ENCODE data around the gene CIAO1. TPM values are rescaled to one million over a fixed set of nuclear protein-coding genes. Genes with fewer than 3 reads are reported as not detected.
"Not testable (repeated sequence)": the region's sequence is repeated elsewhere in the genome, so short reads cannot be mapped to it uniquely, and the experiment has no call there.

Gene CIAO1
- total RNA-seq, 1 experiment from 2014 or later: 85.3 TPM

DNA sequence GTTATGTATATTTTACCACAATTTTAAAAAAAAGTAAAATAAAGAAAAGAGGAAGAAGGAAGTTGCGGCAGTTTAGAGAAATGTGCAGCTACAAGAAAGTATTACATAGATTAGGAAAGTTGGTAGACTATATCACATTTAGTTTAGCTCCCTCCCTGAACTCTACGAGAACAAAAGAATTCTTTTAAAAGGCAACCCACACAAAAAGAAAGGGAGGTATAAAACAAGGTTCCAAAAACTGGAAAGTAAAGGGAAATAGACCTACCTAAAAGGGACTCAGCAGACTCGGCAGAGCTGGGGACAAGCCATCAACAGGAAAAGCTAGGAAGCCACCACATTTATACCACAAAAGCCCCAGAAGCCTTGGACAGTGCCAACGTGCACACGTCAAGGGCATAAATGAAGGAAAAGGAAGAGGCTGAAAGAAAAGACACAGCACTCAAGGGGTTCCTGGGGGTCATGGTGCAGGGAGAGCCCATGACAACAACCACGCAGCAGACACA is 9.4 kb upstream of the CIAO1 start:
- H3K79me2 ChIP-seq (ENCODE audit: low read depth): peaks cover 42% of the 10 kb centered on the region
- H4K20me1 ChIP-seq (ENCODE audit: insufficient read depth): peaks cover 43% of the 10 kb centered on the region
- no peaks in the 10 kb centered on the region for H3K27me3 ChIP-seq (ENCODE audit: insufficient read depth, low read depth)
- intact Hi-C loops (cut with micrococcal nuclease; ENCODE audit: unreplicated experiment): no loop called here
- H3K36me3 ChIP-seq (ENCODE audit: low read depth): peaks cover 17% of the 10 kb centered on the region; the same call in 1 of the 2 replicates
- no TSS peak for BruUV-seq (replicated peaks)
- no peak for DNase-seq
- TF ChIP-seq, protein P1, sequence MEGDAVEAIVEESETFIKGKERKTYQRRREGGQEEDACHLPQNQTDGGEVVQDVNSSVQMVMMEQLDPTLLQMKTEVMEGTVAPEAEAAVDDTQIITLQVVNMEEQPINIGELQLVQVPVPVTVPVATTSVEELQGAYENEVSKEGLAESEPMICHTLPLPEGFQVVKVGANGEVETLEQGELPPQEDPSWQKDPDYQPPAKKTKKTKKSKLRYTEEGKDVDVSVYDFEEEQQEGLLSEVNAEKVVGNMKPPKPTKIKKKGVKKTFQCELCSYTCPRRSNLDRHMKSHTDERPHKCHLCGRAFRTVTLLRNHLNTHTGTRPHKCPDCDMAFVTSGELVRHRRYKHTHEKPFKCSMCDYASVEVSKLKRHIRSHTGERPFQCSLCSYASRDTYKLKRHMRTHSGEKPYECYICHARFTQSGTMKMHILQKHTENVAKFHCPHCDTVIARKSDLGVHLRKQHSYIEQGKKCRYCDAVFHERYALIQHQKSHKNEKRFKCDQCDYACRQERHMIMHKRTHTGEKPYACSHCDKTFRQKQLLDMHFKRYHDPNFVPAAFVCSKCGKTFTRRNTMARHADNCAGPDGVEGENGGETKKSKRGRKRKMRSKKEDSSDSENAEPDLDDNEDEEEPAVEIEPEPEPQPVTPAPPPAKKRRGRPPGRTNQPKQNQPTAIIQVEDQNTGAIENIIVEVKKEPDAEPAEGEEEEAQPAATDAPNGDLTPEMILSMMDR (conservative IDR thresholded peaks at IDR 0.05): no peak
- no peak for TF ChIP-seq EZH2 (IDR thresholded peaks at IDR 0.05; ENCODE audit: low read depth)
- no peaks in the 10 kb centered on the region for H3K9me3 ChIP-seq (ENCODE audit: insufficient read depth, low read depth)
- POLR2A ChIA-PET (ENCODE audit: unreplicated experiment): no interaction called here
- peaks cover 27% of the 10 kb centered on the region for H3K4me1 ChIP-seq (replicated peaks; ENCODE audit: insufficient read depth)
- CTCF ChIA-PET: no interaction called here
- H2AFZ ChIP-seq: no peak overlapping the region
- H3K4me2 ChIP-seq: no peak overlapping the region
- H3K27ac ChIP-seq: no peak overlapping the region
- H3K9me2 ChIP-seq (ENCODE audit: insufficient read depth): no peaks in the 10 kb centered on the region
- H3K4me3 ChIP-seq: no peak overlapping the region
- peaks cover 28% of the 10 kb centered on the region for H3F3A ChIP-seq (ENCODE audit: insufficient read depth, low read depth)

DNA sequence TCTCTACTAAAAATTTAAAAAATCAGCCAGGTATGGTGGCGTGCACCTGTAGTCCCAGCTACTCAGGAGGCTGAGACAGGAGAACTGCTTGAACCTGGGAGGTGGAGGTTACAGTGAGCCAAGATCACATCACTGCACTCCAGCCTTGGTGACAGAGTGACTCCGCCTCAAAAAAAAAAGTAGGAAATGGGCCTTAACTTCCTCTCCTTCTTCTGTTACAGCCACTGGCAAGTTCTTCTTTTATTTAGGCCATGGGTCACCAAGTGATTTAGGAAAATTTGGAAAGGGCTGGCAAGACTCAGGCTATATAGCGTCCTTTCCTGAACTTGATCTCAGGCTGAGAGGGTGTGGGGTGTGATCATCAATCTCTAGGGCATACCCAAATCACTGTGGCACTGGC is 8.3 kb upstream of the CIAO1 start:
- intact Hi-C loops (cut with micrococcal nuclease; ENCODE audit: unreplicated experiment); H2AFZ ChIP-seq; BruUV-seq (replicated peaks); H3K9me3 ChIP-seq (ENCODE audit: insufficient read depth, low read depth); H3K4me2 ChIP-seq; H3K27ac ChIP-seq; DNase-seq; CTCF ChIA-PET; H3K4me3 ChIP-seq; H3K9me2 ChIP-seq (ENCODE audit: insufficient read depth); H3K27me3 ChIP-seq (ENCODE audit: insufficient read depth, low read depth): not testable (repeated sequence)
- H4K20me1 ChIP-seq (ENCODE audit: insufficient read depth): peaks cover 50% of the 10 kb centered on the region
- peaks cover 22% of the 10 kb centered on the region; the same call in 1 of the 2 replicates for H3K36me3 ChIP-seq (ENCODE audit: low read depth)
- peaks cover 38% of the 10 kb centered on the region for H3F3A ChIP-seq (ENCODE audit: insufficient read depth, low read depth)
- H3K4me1 ChIP-seq (replicated peaks; ENCODE audit: insufficient read depth): peaks cover 38% of the 10 kb centered on the region
- peaks cover 53% of the 10 kb centered on the region for H3K79me2 ChIP-seq (ENCODE audit: low read depth)
- POLR2A ChIA-PET (ENCODE audit: unreplicated experiment): interaction anchor here (0.8 kb wide), 1 partner anchor 1370 kb away, joined by 4 read pairs; no protein-coding TSS in a partner anchor

DNA sequence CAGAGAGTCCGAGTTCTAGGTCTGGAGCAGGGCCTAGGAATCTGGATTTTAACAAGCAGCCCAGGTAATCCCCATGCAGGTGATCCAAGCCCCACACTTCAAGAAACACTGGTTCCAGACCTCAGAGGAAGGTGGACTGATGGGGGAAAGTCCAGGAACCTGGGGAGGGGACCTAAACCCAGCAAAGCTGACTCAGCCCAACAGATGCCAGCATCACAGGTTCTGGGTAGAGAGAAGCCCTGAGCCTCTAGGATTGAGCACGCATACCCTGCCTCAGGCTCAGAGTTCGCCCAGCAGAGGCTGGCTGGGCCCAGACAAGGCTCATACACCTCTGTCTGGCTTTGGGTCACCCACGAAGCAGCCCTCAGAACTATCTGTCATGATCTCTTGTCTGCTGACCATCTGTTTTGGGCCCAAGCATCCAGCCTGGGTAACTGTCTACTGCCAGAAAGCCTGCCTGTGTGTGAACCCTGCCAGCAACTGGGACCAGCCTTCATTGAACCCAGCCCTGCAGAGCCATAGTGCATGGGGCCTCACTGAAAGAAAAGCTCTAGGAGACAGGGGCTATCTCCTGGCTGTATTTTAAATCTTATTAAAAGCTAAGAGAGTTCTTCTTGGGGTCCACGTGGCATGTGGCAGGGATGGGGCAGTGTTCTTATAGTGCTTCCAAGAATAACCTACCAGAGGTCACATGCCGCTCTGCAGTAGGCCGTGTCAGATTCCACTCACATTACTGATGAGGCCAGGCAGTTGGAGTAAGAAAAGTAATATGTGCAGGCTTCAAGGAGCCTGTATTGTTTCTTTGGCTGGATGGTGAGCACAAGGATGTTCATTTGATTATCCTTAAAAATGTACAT is 7.6 kb upstream of the CIAO1 start:
- no peak overlapping the region for H3K27ac ChIP-seq
- H3F3A ChIP-seq (ENCODE audit: insufficient read depth, low read depth): peaks cover 40% of the 10 kb centered on the region
- peaks cover 22% of the 10 kb centered on the region for H3K36me3 ChIP-seq (ENCODE audit: low read depth)
- no peak overlapping the region for H3K4me2 ChIP-seq
- no peak for DNase-seq
- H3K4me3 ChIP-seq: no peak overlapping the region
- intact Hi-C loops (cut with micrococcal nuclease; ENCODE audit: unreplicated experiment): no loop called here
- H2AFZ ChIP-seq: no peak overlapping the region
- no peaks in the 10 kb centered on the region for H3K27me3 ChIP-seq (ENCODE audit: insufficient read depth, low read depth)
- no TSS peak for BruUV-seq (replicated peaks)
- TF ChIP-seq, protein P1 (conservative IDR thresholded peaks at IDR 0.05): no peak
- peaks cover 59% of the 10 kb centered on the region for H3K79me2 ChIP-seq (ENCODE audit: low read depth)
- H4K20me1 ChIP-seq (ENCODE audit: insufficient read depth): peaks cover 52% of the 10 kb centered on the region
- H3K9me3 ChIP-seq (ENCODE audit: insufficient read depth, low read depth): no peaks in the 10 kb centered on the region
- CTCF ChIA-PET: no interaction called here
- H3K9me2 ChIP-seq (ENCODE audit: insufficient read depth): no peaks in the 10 kb centered on the region
- peaks cover 39% of the 10 kb centered on the region for H3K4me1 ChIP-seq (replicated peaks; ENCODE audit: insufficient read depth)
- POLR2A ChIA-PET (ENCODE audit: unreplicated experiment): interaction anchor here (0.6 kb wide), 1 partner anchor 7 kb away, joined by 3 read pairs; no protein-coding TSS in a partner anchor

Measured in PC-9 (cell line).